Activated CD4-positive, CD25-positive, alpha-beta regulatory T cell treated with anti-CD3 and anti-CD28 coated beads, Interleukin-2, amount 50 U/mL, for 24 hours (primary cell): ENCODE measurements around the gene TM6SF1.

Experiments
- ATAC-seq, 2 donors: fragments of 150-1000 bp; cut with Tn5 transposase; one replicate each; pipeline ENCODE4 v1.10.0; 2021; ENCODE audit warnings: mild to moderate bottlenecking in 1 of 2, moderate library complexity in 1 of 2

TM6SF1 gene

GRCh38 chr15:83185561-83185960 is 78.1 kb downstream of the TM6SF1 start:
- ATAC-seq = no peak
